Lung (tissue), 13 donors: ENCODE measurements around the gene NUFIP1. TPM values are rescaled to one million over a fixed set of nuclear protein-coding genes. Genes with fewer than 3 reads are reported as not detected.

Source experiments
- ATAC-seq: fragments of 200-7000 bp; cut with Tn5 transposase; one replicate; pipeline ENCODE4 v1.9.1; 2020; ENCODE audit warnings: moderate number of reproducible peaks; ENCODE audit not compliant: insufficient read depth, low FRiP score
- DNase-seq, 3 donors: peaks; one replicate each; pipeline ENCODE4 v3.0.0-alpha.2; 2013 to 2017
- H3K27ac ChIP-seq, 2 donors: one replicate each; pipeline ENCODE4 v1.5.1; 2013; ENCODE audit warnings: mild to moderate bottlenecking in 2 of 2, moderate library complexity in 2 of 2, control low read depth in 1 of 2, inconsistent platforms in 1 of 2, low read depth in 1 of 2, low read length in 1 of 2
- H3K27me3 ChIP-seq, 3 donors: one replicate each; pipeline ENCODE4 v1.5.1; 2013; ENCODE audit warnings: low read length in 2 of 3; ENCODE audit not compliant: control insufficient read depth in 3 of 3, insufficient read depth in 3 of 3
- H3K36me3 ChIP-seq, 4 donors: one replicate each; pipeline ENCODE4 v1.5.1; 2013; ENCODE audit warnings: low read length in 4 of 4, mild to moderate bottlenecking in 1 of 4, moderate library complexity in 1 of 4; ENCODE audit not compliant: control insufficient read depth in 4 of 4, insufficient read depth in 4 of 4
- H3K4me1 ChIP-seq, 5 donors: one replicate each; pipeline ENCODE4 v1.5.1; 2013; ENCODE audit warnings: low read length in 5 of 5, mild to moderate bottlenecking in 2 of 5, moderate library complexity in 1 of 5; ENCODE audit not compliant: control insufficient read depth in 5 of 5, insufficient read depth in 5 of 5
- H3K4me3 ChIP-seq: one replicate; pipeline ENCODE4 v1.5.1; 2013; ENCODE audit warnings: mild to moderate bottlenecking, control low read depth, moderate library complexity
- H3K9ac ChIP-seq, 2 donors: one replicate each; pipeline ENCODE4 v1.5.1; 2013; ENCODE audit warnings: low read length in 2 of 2, control low read depth in 1 of 2; ENCODE audit not compliant: insufficient read depth in 1 of 2
- H3K9me3 ChIP-seq, 4 donors: one replicate each; pipeline ENCODE4 v1.5.1; 2013; ENCODE audit warnings: low read length in 3 of 4, mild to moderate bottlenecking in 1 of 4, moderate library complexity in 1 of 4; ENCODE audit not compliant: control insufficient read depth in 4 of 4, insufficient read depth in 3 of 4
- CTCF ChIP-seq: IDR thresholded peaks from 2 replicates; pipeline ENCODE4 v1.5.1; 2012; ENCODE audit warnings: mild to moderate bottlenecking; ENCODE audit errors: control extremely low read depth, extremely low read depth
- WGBS, 2 donors: extraction: QIAGEN DNeasy Blood & Tissue Kit; methylation state at CpG; one replicate each; pipeline ENCODE4 v1.1.7; 2013; 5-methylcytosine and 5-hydroxymethylcytosine counted together
- polyA plus RNA-seq, 2 donors: library from polyadenylated mRNA; stranded (reverse); fragments of 200-250 nt; gene quantifications; one replicate each; pipeline ENCODE4 v1.2.1, GENCODE V29; 2013
- small RNA-seq: library from RNA; depleted of rRNA; stranded (forward); fragments of <200 nt; gene quantifications from one replicate; pipeline ENCODE3, GENCODE V24; 2014; ENCODE audit warnings: low replicate concordance
- total RNA-seq, 2 donors: library from RNA; depleted of rRNA in 1 of 2; stranded (reverse); fragments of >200 nt in 1 of 2; gene quantifications; one replicate each; pipeline ENCODE4 v1.2.1, GENCODE V29; 2014 to 2021
- donor health status: control.
- donor health status: control.
- donor health status: Bipolar disorder and iron deficiency.
- donor health status: healthy.
- donor health status: DM: yes; HTN: yes; CAD: no.

Gene NUFIP1
- total and polyA plus RNA-seq, 4 donors: 2.9 to 5.0 (median 3.5) TPM

GRCh38 chr13:44895264-44895952 is 93.9 kb downstream of the NUFIP1 start:
- no peak for DNase-seq
- Histone ChIP-seq H3K4me3 (no peak overlapping the region), H3K36me3 (no peaks in the 10 kb centered on the region), H3K27me3 (no peaks in the 10 kb centered on the region), H3K27ac (no peak overlapping the region), H3K9me3 (no peaks in the 10 kb centered on the region), H3K4me1 (peaks cover 0 to 28% (median 4%) of the 10 kb centered on the region in 5 donors), H3K9ac (no peak overlapping the region)
- no peak for ATAC-seq
- WGBS, 2 donors: 53 to 69% methylated on average over 6 of the region's 6 CpGs
- TF ChIP-seq CTCF: no peak

- Histone ChIP-seq H3K9me3 (no peaks in the 10 kb centered on the region), H3K4me3 (no peak overlapping the region), H3K36me3 (no peaks in the 10 kb centered on the region), H3K27ac (no peak overlapping the region), H3K9ac (no peak overlapping the region), H3K4me1 (peaks cover 0 to 28% (median 4%) of the 10 kb centered on the region in 5 donors), H3K27me3 (no peaks in the 10 kb centered on the region)
- TF ChIP-seq CTCF: no peak
- WGBS, 2 donors: 74 to 90% methylated on average over 13 of the region's 13 CpGs
- DNase-seq (no peak), ATAC-seq (peak; percentile 46)
These were observed 95.1 kb downstream of the NUFIP1 start for GRCh38 chr13:44894001-44894770.

Small RNA genes within 50 kb of the gene (small RNA-seq; reads per million reads assigned to genes)
- gene RN7SL49P: 0.06 reads per million

Other genes starting within 250 kb of the NUFIP1 start
- gene GPALPP1, start 67 bp upstream of the NUFIP1 start, total RNA-seq: 10 to 100 TPM; 16.4 to 45.0 TPM
- gene GPALPP1, start 67 bp upstream of the NUFIP1 start, polyA plus RNA-seq: 1 to 10 TPM; 7.9 to 9.7 TPM
- gene GTF2F2, start 131.0 kb upstream of the NUFIP1 start, total RNA-seq: 10 to 100 TPM; 14.4 to 21.3 TPM
- gene GTF2F2, start 131.0 kb upstream of the NUFIP1 start, polyA plus RNA-seq: 10 to 100 TPM; 13.7 to 14.3 TPM
- gene KCTD4, start 211.6 kb upstream of the NUFIP1 start, total RNA-seq: not detected
- gene KCTD4, start 211.6 kb upstream of the NUFIP1 start, polyA plus RNA-seq: not detected